Ovary (tissue), 3 donors: Measurements from ENCODE around the gene POC1A.

Experiments
- CTCF ChIP-seq, 3 donors: fragments of 450-650 bp in 2 of 3; fragments of 200-600 bp in 1 of 3; IDR thresholded peaks; one replicate each; pipeline versions ENCODE4 v1.5.1 to v1.8.0; 2016 to 2022; ENCODE audit warnings: antibody characterized with exemption in 3 of 3, mild to moderate bottlenecking in 1 of 3
- EP300 ChIP-seq: sonication (generic); formaldehyde crosslinking; IDR thresholded peaks from one replicate; pipeline ENCODE4 v1.6.1; 2017; ENCODE audit warnings: antibody characterized with exemption
- donor health status: DM: no; HTN: no; CAD: no.

- TF ChIP-seq CTCF (IDR thresholded peaks at IDR 0.05) (no peak), EP300 (no peak)
Measured at GRCh38 chr3:52088445-52089367, 65.5 kb downstream of the POC1A start.
